ENCODE results near the gene COL6A6. TPM values are rescaled to one million over a fixed set of nuclear protein-coding genes. Genes with fewer than 3 reads are reported as not detected.

Gene COL6A6, protein sequence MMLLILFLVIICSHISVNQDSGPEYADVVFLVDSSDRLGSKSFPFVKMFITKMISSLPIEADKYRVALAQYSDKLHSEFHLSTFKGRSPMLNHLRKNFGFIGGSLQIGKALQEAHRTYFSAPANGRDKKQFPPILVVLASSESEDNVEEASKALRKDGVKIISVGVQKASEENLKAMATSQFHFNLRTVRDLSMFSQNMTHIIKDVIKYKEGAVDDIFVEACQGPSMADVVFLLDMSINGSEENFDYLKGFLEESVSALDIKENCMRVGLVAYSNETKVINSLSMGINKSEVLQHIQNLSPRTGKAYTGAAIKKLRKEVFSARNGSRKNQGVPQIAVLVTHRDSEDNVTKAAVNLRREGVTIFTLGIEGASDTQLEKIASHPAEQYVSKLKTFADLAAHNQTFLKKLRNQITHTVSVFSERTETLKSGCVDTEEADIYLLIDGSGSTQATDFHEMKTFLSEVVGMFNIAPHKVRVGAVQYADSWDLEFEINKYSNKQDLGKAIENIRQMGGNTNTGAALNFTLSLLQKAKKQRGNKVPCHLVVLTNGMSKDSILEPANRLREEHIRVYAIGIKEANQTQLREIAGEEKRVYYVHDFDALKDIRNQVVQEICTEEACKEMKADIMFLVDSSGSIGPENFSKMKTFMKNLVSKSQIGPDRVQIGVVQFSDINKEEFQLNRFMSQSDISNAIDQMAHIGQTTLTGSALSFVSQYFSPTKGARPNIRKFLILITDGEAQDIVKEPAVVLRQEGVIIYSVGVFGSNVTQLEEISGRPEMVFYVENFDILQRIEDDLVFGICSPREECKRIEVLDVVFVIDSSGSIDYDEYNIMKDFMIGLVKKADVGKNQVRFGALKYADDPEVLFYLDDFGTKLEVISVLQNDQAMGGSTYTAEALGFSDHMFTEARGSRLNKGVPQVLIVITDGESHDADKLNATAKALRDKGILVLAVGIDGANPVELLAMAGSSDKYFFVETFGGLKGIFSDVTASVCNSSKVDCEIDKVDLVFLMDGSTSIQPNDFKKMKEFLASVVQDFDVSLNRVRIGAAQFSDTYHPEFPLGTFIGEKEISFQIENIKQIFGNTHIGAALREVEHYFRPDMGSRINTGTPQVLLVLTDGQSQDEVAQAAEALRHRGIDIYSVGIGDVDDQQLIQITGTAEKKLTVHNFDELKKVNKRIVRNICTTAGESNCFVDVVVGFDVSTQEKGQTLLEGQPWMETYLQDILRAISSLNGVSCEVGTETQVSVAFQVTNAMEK (N-terminal part only)
- 0.31 TPM for polyA plus RNA-seq (2013, experiment 1 of 2; ENCODE audit: insufficient read length)
- polyA plus RNA-seq (2013, experiment 2 of 2; ENCODE audit: insufficient read length), result 0.20 TPM

DNA sequence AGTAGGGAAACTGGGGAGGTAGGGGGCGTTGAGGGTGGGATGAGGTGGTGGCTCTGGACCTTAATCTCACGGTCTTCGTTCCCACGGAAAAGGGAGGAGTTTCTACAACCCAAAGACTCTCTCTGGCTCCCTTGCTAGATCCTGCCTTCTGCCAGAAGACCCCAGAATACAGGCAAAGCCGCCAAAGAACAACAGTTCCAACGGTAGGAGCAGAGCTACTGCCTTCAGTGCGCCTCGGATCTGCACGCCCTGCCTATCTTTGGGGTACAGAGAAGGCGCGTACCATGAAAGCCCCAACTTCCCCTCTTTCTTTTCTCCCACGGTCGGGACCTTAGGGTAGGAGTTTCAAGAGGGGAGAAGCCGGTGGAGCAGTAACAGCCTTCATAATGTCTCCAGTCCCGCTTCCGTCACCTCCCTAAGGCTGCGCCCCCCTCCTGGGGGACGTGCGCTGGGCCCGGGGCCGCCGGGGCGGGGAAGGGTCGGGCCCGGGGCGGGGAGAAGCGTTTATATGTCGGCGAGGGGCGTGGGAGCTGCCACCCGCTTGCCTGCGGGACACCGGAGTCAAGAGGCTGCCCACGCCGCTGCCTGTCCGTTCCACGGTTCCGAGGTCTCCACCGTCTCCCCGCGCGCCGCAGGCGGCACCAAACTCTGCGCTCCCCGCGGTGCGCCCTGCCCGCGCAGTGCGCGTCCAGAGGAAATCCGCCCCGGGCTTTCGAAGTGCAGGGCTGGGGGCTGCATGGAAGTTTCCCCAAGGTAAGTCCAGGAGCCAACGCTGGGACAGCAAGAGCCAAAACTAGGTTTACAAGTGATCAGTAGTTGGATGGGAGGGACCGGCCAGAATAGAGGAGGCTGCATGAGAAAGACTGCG, at the start of gene COL6A6:
TSS of gene COL6A6 (plus strand) at position 533 of the 868 bp plus-strand sequence. CDS start 43,188 bp downstream, outside the sequence.
- DNase-seq, result peak; percentile 8

DNA sequence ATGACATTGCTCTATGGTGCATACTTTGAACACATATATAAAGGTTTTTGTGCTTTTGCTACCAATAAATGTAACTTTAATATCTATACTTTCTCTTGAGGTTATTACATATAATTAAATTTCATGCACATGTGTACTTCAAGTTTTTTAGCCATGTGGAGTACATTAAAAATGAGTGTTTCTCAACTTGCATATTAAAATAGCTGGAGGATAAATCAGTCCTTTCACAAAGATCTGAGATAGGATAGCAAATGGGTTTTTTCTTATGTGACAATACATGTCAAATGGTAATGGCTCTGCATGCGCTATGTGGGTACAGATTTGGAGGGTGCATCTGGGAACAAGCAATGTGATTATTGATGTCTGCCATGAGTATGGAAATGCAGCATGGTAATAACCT, 48.7 kb upstream of the COL6A6 start:
- no peak for DNase-seq

DNA sequence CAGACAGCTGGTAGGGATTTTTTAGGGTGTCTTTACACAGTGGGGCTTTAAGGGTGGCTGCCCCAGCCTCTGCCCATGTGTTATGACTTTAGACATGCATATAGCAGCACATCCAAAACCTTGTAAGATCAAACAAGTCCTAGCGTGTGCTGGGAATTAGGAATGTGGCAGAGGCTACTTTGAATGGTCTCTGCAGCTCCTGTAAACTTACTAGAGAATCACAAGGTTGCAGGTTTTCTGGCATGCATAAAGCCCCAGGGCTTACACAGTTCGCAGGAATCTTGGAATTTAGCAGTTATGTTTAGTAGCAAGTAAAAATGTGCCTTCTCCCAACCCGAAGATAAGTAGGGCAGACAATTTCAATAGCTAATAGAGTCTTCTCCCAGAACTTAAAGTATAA, 46.9 kb upstream of the COL6A6 start:
- peak; percentile 18 for DNase-seq

DNA sequence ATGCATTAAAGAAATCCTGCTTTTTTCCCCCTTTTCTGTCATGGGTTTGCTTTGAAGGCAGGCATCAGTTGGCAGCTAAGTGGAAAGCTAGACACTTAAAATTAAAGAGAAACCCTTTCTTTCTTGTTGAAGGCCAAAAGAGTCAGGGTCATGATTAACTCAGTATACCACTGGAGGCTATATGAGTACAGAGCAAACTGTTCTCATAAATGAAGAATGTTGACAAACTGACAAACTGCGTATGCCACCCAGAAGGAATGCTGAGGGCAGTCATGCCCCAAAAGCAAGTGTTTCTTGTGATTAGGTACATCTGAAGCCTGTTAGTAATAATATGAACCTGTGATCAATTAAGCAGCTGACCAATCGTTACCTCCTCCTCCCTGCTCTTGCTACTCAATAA, 43.6 kb upstream of the COL6A6 start:
- DNase-seq, result no peak

DNA sequence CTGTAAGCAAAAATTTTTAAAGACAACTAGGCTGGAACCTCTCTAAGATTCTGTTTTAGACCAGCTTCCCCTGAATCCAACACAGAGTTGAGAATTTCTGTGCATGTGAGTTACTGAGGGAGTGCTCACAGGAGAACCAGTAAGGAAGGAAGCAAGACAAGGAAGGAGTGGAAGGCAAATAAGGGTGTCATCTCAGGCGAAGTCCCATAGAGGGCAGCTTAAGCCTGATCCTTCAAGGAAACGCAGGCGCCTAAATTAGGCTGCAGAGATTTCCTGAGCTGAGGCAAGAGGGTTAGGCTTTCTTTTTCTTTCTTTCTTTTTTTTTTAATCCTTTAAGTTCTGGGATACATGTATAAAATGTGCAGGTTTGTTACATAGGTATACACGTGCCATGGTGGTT, 36.2 kb upstream of the COL6A6 start:
- DNase-seq, result peak; percentile 61

DNA sequence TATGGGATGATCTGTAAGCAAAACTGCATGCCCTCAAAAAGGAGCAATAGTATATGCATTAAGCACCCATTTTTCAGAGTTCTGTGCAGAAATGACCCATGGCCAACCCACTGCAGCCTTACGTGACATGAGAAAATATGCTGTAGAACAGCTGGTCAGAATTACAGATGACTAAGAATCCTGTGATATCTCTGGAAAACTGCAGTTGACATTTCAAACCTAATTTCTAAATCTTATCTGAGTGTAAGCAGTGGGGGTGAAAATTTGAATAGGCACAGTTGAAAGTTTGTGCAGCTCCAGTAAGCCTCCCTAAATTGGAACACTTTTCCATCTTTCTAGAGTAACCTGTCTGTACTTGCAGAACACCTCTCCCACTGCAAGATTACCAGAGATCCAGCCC, 28.7 kb upstream of the COL6A6 start:
- peak; percentile 14 for DNase-seq

DNA sequence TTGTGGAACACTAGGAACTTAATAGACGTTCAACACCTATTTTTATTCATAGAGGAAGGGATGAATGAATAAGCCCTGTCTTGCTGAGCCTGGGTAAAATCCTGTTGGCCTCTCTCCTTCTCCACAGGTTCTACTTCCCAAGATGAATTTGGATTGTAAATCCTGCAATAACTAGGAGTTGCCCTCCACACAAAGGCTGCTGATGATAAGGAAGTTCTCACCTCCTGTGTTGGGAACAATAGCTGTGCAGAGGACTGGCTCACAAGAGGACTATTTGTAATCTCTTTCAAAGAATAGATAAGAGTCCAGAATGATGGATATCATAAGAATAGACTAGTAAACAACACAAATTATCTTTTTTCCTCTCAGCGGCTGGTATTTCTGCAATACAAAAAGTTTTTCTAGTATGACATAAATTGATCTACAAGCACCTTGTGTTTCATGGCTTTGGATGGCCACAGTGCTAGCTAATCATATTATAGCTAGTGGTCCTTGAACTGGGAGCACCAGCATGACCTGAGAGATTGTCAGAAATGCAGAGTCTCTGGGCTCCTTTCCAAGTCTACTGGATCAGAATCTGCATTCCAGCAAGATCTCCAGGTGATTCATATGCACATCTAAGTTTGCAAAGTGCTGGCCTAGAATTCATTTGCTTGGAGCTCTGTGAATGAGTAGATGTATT, 28.1 kb upstream of the COL6A6 start:
- DNase-seq, result no peak

DNA sequence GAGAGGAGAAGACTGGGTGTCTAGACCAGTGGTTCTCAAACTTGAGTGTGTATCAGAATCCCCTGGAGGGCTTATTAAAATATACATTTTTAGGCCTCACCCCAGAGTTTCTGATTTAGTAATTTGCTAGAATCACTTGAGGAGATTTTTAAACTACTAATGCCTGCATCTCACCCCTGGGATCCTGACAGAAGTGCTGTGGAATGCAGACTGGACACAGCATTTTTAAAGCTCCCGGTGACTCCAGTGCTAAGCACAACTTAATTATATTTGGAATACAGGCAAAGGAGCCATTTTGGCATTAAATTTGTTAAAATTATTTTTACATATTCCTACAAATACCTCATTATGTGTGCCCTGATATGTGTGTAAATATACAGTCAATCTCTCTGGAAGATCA, 26.7 kb upstream of the COL6A6 start:
- peak; percentile 46 for DNase-seq

DNA sequence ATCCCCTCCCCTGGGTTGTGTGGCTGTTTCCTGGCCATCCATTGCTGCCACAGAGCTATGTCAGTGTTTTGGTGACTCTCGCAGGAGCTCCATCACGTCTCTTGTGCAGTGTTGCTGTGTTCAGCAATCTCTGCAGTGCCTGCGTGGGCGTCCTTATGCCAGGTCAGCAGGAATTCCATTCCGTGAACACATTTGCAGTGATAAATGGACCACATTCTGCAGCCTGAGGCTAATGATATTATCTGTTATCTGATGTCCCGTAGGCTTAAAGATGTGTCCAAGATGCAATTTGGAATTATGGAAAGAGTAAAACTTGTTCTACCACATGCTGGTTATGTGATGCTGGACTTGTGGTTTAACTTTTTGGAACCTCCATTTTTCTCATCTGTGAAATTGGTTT, 25.5 kb upstream of the COL6A6 start:
- no peak for DNase-seq

DNA sequence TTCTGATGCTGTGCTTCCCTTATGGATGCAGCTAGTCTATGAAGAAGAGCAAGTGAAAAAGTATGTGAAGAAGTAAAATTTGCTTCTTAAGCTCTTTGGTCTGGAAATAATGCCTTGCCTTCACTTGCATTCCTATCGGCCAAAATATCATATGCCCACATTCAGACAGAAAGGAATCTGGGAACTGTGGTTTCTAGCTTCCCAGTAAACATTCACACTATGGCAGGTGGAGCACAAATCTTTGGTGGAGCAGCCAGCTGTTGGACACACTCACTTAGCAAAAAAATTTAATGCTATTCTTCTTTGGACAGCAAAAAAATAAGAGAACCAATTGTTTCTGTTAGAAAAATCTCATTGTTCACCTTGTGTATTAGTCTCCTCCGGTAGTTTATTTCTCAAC, 12.3 kb upstream of the COL6A6 start:
- DNase-seq, result no peak

DNA sequence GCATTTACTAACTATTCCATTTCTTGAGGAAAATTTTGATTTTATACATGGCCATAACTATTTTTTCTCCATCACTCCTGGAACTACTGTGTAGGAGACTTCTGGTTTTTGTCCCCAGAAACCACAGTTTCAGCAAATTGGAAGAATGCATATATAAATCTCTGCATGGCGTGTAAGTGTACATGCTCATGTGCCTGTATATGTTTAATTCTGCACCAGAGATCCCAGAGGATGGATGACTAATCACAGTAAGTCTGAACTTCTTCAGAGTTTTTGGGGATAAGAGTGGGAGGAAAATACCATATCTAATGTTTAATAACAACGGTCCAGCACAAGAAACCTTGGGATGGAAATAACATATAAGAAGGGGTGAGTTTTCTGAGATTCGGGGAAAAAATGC, 10.9 kb upstream of the COL6A6 start:
- peak; percentile 47 for DNase-seq

DNA sequence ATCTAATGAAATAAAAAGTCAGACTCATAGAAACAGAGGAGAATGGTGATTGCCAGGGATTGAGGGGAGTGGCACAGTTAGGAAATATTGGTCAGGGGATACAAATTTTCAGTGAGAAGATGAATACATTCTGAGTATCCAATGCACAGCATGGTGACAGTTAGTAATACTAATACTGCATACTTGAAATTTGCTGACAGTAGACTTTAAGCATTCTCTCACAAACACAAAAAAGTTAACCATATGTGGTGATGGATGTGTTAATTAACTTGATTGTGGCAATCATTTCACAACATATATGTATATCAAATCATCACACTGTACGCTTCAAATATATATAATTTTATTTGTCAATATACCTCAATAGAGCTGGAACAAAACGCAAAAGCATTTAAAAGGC, 9.2 kb upstream of the COL6A6 start:
- DNase-seq, result no peak

DNA sequence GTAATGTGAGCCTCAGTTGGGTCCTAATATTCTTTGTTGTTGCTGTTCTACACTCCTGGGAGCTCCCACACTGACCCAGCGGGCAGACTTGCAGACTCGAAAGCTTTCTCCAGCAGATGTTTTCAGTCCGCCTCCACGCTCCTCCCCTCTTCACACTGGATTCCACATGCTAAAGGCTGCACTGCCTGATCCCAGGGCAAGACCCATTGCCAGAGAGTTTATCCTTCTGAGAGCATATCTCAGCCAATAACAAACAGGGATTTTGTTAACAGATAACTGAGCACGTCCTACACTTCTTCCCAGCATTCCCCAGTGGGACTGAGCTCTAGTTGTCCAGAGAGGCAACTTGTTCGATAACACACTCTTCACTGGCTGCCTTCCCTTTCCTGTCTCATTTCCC, 8.0 kb upstream of the COL6A6 start:
- DNase-seq, result peak; percentile 6

DNA sequence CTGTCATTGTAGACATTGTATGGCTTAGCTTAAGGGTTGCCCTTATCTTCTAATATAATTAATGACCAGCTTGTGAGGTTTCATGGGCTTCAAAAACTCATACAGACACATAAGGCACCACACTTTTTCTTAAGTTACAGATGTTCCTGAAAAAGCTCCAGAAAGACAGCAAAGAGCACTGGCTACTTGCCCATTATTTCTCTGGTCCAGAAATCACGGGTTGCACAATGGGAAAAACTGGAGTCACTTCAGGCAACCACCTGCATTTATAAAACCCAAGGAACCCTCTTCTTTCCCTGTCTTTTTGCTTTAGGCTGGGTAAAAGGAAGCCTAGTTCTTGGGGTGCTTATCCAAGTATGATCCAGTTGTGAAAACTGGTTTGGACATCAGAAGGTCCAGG, 2.3 kb upstream of the COL6A6 start:
- no peak for DNase-seq

DNA sequence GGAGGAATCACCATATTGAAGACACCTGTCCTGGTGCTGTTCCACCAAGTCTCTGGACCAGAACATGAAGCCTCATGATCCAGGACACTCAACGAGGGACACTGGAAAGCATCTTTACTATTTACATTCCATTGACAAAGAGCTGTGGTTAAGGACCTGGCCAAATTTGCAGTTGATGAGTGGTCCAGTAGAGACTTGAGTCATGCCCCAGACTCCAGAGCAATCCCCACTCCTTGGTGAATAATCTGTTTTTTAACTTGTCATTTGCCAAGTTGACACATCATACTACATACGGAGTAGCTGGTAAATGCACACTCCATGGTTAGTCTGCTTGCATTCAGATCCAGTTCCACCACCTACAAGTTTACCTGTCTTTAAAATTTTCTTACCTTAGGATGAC, 1.2 kb upstream of the COL6A6 start:
- peak; percentile 41 for DNase-seq

DNA sequence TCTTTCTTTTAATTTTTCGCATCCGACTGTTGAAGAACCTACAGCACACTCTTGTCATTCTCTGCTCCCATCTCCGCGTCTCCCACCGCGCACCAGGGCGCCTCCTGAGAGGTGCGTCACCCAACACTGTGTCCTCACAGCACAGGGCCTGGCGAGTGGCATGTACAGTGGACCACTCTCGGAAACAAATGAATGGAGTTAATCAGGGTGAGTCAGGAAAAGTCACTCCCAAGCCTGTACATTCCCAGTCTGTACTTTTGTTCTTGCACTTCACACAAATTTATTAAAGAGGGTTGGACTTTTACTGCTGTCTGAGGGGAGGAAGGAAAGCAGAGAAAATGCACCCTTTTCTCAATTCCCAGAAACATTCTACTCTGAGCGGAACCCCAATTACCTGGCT, 625 bp downstream of the COL6A6 start:
- DNase-seq, result peak; percentile 20

DNA sequence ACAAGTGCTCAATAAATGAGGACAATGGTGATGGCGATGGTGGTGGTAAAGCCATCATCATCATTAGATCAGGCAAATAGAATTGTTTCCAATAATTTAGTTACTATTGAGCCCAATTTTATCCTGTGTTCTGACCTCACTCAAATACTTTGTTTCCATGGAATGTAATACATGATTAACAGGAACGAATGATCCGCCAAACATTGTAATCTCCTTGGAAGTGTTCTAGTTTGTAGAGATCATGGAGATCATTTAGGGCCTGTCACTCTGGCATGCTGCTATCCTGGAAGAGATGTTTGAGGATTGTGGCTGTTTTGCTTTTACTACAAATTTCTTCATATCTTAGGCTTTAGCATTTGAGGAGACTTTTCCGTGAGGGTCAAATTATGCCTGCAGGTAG, 2.8 kb downstream of the COL6A6 start:
- no peak for DNase-seq

DNA sequence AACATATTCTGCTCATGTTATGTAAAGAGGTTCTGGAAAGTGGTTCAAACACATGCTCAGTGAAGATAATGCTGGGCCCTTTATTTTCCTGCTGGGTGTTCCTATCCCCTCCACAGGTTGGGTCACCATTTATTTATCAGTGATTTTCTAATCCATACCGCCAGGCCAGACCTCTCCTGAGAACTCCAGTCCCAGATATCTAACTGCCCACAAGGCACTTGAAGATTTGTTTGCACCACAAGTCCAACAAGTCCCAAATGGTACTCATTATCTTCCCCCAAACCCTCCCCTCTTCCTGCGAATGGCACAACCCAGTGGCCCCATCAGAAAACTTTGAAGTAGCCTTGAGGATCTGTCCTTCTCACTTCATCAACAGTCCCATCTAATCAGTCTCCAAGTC, 5.4 kb downstream of the COL6A6 start:
- DNase-seq, result no peak

DNA sequence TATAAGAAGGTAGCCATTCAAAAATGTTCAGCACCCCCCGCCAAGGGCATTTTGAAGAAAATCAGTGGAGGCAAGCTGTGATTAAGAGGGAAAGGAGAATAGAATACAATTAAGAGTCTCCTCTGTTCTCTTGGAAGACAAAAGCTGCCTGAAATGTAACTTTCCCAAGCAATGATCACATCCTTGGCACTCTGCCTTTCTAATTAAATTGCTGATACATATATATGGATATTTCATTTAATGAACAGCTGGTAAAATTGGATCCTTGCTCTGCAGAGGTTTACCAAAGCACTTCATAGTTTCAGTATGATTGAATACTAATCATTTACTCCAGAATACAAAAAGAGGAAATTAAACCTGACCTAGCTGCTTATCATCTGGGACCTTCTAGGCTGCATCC, 10.4 kb downstream of the COL6A6 start:
- no peak for DNase-seq

DNA sequence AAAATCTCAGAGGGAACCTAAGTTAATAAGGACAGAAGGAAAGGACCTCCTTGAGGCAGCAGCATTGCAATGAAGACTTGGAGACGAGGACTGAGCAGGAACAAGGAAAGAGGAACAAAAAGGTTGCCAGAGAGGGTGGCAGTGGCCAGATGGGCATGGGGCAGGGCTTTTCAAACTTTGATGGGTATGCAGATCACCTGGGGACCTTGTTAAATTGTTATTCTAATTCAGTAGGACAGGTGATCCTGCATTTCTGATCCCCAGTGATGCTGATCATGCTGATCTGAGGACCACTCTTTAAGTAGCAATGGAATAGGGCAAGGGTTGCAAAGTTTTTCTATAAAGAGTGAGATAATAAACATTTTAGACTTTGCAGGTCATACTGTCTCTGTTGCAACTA, 11.1 kb downstream of the COL6A6 start:
- no peak for DNase-seq

All from fibroblast of skin of abdomen (primary cell).